Measurements from ENCODE around the gene IFNGR2. TPM values are rescaled to one million over a fixed set of nuclear protein-coding genes. Genes with fewer than 3 reads are reported as not detected.

The IFNGR2 gene
- total and polyA plus RNA-seq, 4 donors, result 58.6 to 198 (median 71.6) TPM

DNA sequence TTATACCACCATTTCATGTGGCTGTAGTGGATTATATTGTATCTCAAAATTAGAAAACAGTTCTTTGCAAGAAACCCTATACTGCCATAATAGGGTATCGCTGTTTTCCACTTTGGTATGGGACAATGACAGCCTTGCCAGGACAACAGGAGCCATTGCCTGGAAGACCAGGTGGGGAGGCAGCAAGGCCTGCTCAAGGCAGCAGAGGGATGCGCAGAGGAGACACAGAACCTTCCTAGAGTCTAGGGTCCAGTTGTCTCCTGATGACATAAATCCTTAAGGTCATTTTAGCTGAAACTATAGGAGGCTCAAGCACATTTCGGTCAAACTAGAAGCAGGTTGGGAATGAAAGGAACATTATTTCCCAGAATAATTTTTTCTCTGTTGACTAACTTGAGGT, 27.6 kb downstream of the IFNGR2 start:
- DNase-seq (no peak), ATAC-seq (ENCODE audit: insufficient read depth, low FRiP score) (no peak)
- Histone ChIP-seq H3K9ac (ENCODE audit: insufficient read depth in 1 of 2, low read length in 2 of 2) (no peak overlapping the region), H3K4me3 (no peak overlapping the region), H3K27me3 (ENCODE audit: control insufficient read depth in 3 of 3, insufficient read depth in 3 of 3, low read length in 2 of 3) (no peaks in the 10 kb centered on the region), H3K4me1 (ENCODE audit: control insufficient read depth in 5 of 5, insufficient read depth in 5 of 5, low read length in 5 of 5) (peaks cover 0 to 7% (median 4%) of the 10 kb centered on the region in 5 donors), H3K27ac (ENCODE audit: low read depth in 1 of 2, low read length in 1 of 2) (no peak overlapping the region), H3K9me3 (ENCODE audit: control insufficient read depth in 4 of 4, insufficient read depth in 3 of 4, low read length in 3 of 4) (peaks cover 0 to 2% (median 0%) of the 10 kb centered on the region in 4 donors), H3K36me3 (ENCODE audit: control insufficient read depth in 4 of 4, insufficient read depth in 4 of 4, low read length in 4 of 4) (peaks cover 35 to 51% (median 46%) of the 10 kb centered on the region in 4 donors)
- TF ChIP-seq, protein P1, sequence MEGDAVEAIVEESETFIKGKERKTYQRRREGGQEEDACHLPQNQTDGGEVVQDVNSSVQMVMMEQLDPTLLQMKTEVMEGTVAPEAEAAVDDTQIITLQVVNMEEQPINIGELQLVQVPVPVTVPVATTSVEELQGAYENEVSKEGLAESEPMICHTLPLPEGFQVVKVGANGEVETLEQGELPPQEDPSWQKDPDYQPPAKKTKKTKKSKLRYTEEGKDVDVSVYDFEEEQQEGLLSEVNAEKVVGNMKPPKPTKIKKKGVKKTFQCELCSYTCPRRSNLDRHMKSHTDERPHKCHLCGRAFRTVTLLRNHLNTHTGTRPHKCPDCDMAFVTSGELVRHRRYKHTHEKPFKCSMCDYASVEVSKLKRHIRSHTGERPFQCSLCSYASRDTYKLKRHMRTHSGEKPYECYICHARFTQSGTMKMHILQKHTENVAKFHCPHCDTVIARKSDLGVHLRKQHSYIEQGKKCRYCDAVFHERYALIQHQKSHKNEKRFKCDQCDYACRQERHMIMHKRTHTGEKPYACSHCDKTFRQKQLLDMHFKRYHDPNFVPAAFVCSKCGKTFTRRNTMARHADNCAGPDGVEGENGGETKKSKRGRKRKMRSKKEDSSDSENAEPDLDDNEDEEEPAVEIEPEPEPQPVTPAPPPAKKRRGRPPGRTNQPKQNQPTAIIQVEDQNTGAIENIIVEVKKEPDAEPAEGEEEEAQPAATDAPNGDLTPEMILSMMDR (IDR thresholded peaks at IDR 0.05; ENCODE audit: control extremely low read depth, extremely low read depth), result no peak
- WGBS, 2 donors, result 99 to 100% methylated on average over 3 of the region's 3 CpGs

DNA sequence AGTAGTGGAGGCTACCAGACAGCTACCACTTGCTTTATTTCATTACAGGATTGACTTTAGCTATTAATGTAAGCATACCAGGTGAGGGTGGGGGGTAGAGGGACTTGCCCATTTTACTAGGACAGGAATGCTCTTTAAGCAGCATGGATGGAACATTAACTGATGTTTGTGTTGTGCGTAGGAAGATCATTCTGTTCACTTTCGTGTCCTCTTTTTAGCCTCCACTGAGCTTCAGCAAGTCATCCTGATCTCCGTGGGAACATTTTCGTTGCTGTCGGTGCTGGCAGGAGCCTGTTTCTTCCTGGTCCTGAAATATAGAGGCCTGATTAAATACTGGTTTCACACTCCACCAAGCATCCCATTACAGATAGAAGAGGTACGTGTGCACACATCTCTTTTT, 29.3 kb downstream of the IFNGR2 start:
- 88 to 94% methylated on average over 6 of the region's 6 CpGs for WGBS, 2 donors
- TF ChIP-seq, protein P1 (IDR thresholded peaks at IDR 0.05; ENCODE audit: control extremely low read depth, extremely low read depth), result no peak
- H3K4me1 ChIP-seq (ENCODE audit: control insufficient read depth in 5 of 5, insufficient read depth in 5 of 5, low read length in 5 of 5), result peaks cover 0 to 6% (median 0%) of the 10 kb centered on the region in 5 donors

GRCh38 chr21:33433001-33433400, 29.8 kb downstream of the IFNGR2 start:
- Histone ChIP-seq H3K4me3 (no peak overlapping the region), H3K4me1 (ENCODE audit: control insufficient read depth in 5 of 5, insufficient read depth in 5 of 5, low read length in 5 of 5) (peaks cover 0 to 5% (median 0%) of the 10 kb centered on the region in 5 donors), H3K27me3 (ENCODE audit: control insufficient read depth in 3 of 3, insufficient read depth in 3 of 3, low read length in 2 of 3) (no peaks in the 10 kb centered on the region), H3K9me3 (ENCODE audit: control insufficient read depth in 4 of 4, insufficient read depth in 3 of 4, low read length in 3 of 4) (no peaks in the 10 kb centered on the region), H3K27ac (ENCODE audit: low read depth in 1 of 2, low read length in 1 of 2) (no peak overlapping the region), H3K9ac (ENCODE audit: insufficient read depth in 1 of 2, low read length in 2 of 2) (no peak overlapping the region), H3K36me3 (ENCODE audit: control insufficient read depth in 4 of 4, insufficient read depth in 4 of 4, low read length in 4 of 4) (peaks cover 36 to 54% (median 47%) of the 10 kb centered on the region in 4 donors)
- TF ChIP-seq, protein P1 (IDR thresholded peaks at IDR 0.05; ENCODE audit: control extremely low read depth, extremely low read depth), result no peak
- ATAC-seq (ENCODE audit: insufficient read depth, low FRiP score) (no peak), DNase-seq (no peak)
- WGBS, 2 donors, result 91 to 95% methylated on average over 8 of the region's 8 CpGs

More for the DNA sequence above, 29.3 kb downstream of the IFNGR2 start:
- no peaks in the 10 kb centered on the region for H3K27me3 ChIP-seq (ENCODE audit: control insufficient read depth in 3 of 3, insufficient read depth in 3 of 3, low read length in 2 of 3)
- no peak overlapping the region for H3K9ac ChIP-seq (ENCODE audit: insufficient read depth in 1 of 2, low read length in 2 of 2)
- no peak overlapping the region for H3K4me3 ChIP-seq
- no peaks in the 10 kb centered on the region for H3K9me3 ChIP-seq (ENCODE audit: control insufficient read depth in 4 of 4, insufficient read depth in 3 of 4, low read length in 3 of 4)
- ATAC-seq (ENCODE audit: insufficient read depth, low FRiP score), result no peak
- DNase-seq, result no peak
- peaks cover 35 to 52% (median 47%) of the 10 kb centered on the region in 4 donors for H3K36me3 ChIP-seq (ENCODE audit: control insufficient read depth in 4 of 4, insufficient read depth in 4 of 4, low read length in 4 of 4)
- H3K27ac ChIP-seq (ENCODE audit: low read depth in 1 of 2, low read length in 1 of 2), result no peak overlapping the region

Data from lung (tissue), 12 donors.